H9 (cell line): ENCODE data around the gene COMTD1. TPM values are rescaled to one million over a fixed set of nuclear protein-coding genes. Genes with fewer than 3 reads are reported as not detected.

Experiments used
- DNase-seq: peaks from one replicate; pipeline ENCODE4 v3.0.0-alpha.2; 2017
- H2AFZ ChIP-seq: one replicate; pipeline ENCODE4 v1.6.1; 2013; ENCODE audit warnings: mild to moderate bottlenecking, low read length, control low read depth, moderate library complexity
- H2AK5ac ChIP-seq: 2 replicates; pipeline ENCODE4 v1.6.1; 2013; ENCODE audit warnings: low read length, control low read depth, mixed read lengths; ENCODE audit not compliant: insufficient read length
- H2BK120ac ChIP-seq: one replicate; pipeline ENCODE4 v1.6.1; 2013; ENCODE audit warnings: low read depth, mild to moderate bottlenecking, low read length, control low read depth, inconsistent platforms; ENCODE audit not compliant: poor library complexity, severe bottlenecking
- H2BK12ac ChIP-seq: 2 replicates; pipeline ENCODE4 v1.6.1; 2013; ENCODE audit warnings: low read length, control low read depth, mixed read lengths, low read depth; ENCODE audit not compliant: insufficient read length
- H2BK15ac ChIP-seq: 2 replicates; pipeline ENCODE4 v1.6.1; 2013; ENCODE audit warnings: low read depth, low read length, control low read depth
- H2BK20ac ChIP-seq: one replicate; pipeline ENCODE4 v1.6.1; 2013; ENCODE audit warnings: low read depth, mild to moderate bottlenecking, low read length, control low read depth, inconsistent platforms; ENCODE audit not compliant: poor library complexity, severe bottlenecking
- H2BK5ac ChIP-seq: 2 replicates; pipeline ENCODE4 v1.6.1; 2013; ENCODE audit warnings: low read length, control low read depth, mixed read lengths; ENCODE audit not compliant: insufficient read length
- H3K14ac ChIP-seq: 2 replicates; pipeline ENCODE4 v1.6.1; 2013; ENCODE audit warnings: low read length, control low read depth; ENCODE audit not compliant: insufficient read depth
- H3K18ac ChIP-seq: 2 replicates; pipeline ENCODE4 v1.6.1; 2013; ENCODE audit warnings: low read depth, mild to moderate bottlenecking, mixed read lengths, low read length, control low read depth; ENCODE audit not compliant: insufficient read length
- H3K23ac ChIP-seq: 2 replicates; pipeline ENCODE4 v1.6.1; 2013; ENCODE audit warnings: low read length, control low read depth, mixed read lengths, low read depth; ENCODE audit not compliant: insufficient read length
- H3K23me2 ChIP-seq: 2 replicates; pipeline ENCODE4 v1.6.1; 2013; ENCODE audit warnings: low read depth, mild to moderate bottlenecking, mixed read lengths, low read length, control low read depth; ENCODE audit not compliant: insufficient read length, poor library complexity, severe bottlenecking
- H3K27ac ChIP-seq: 2 replicates; pipeline ENCODE4 v1.5.1; 2013; ENCODE audit warnings: low read length, control low read depth, mixed read lengths, low read depth; ENCODE audit not compliant: insufficient read length
- H3K27me3 ChIP-seq: 2 replicates; pipeline ENCODE4 v1.6.1; 2013; ENCODE audit warnings: low read length, control low read depth, inconsistent platforms; ENCODE audit not compliant: insufficient read depth
- H3K4ac ChIP-seq: 2 replicates; pipeline ENCODE4 v1.6.1; 2013; ENCODE audit warnings: low read depth, mild to moderate bottlenecking, control low read depth, inconsistent platforms, low read length, moderate library complexity
- H3K4me1 ChIP-seq: 2 replicates; pipeline ENCODE4 v1.6.1; 2013; ENCODE audit warnings: low read length, control low read depth, inconsistent platforms; ENCODE audit not compliant: insufficient read depth
- H3K4me2 ChIP-seq: 2 replicates; pipeline ENCODE4 v1.6.1; 2013; ENCODE audit warnings: low read length, control low read depth, mixed read lengths; ENCODE audit not compliant: insufficient read length, insufficient read depth
- H3K56ac ChIP-seq: 2 replicates; pipeline ENCODE4 v1.6.1; 2013; ENCODE audit warnings: low read depth, mild to moderate bottlenecking, mixed read lengths, low read length, control low read depth; ENCODE audit not compliant: insufficient read length
- H3K79me1 ChIP-seq: 2 replicates; pipeline ENCODE4 v1.6.1; 2013; ENCODE audit warnings: low read depth, mild to moderate bottlenecking, moderate library complexity, low read length, control low read depth, inconsistent platforms; ENCODE audit not compliant: insufficient read depth, poor library complexity, severe bottlenecking
- H3K79me2 ChIP-seq: 2 replicates; pipeline ENCODE4 v1.6.1; 2013; ENCODE audit warnings: low read length, control low read depth, inconsistent platforms; ENCODE audit not compliant: insufficient read depth
- H3K9ac ChIP-seq: 2 replicates; pipeline ENCODE4 v1.6.1; 2013; ENCODE audit warnings: low read length, control low read depth, mixed read lengths; ENCODE audit not compliant: insufficient read length; ENCODE audit errors: extremely low read depth
- H3K9me3 ChIP-seq: one replicate; pipeline ENCODE4 v1.6.1; 2013; ENCODE audit warnings: low read depth, low read length, inconsistent platforms; ENCODE audit not compliant: control insufficient read depth
- H3T11ph ChIP-seq: one replicate; pipeline ENCODE4 v1.6.1; 2013; ENCODE audit warnings: mild to moderate bottlenecking, low read length, control low read depth, inconsistent platforms
- H4K20me1 ChIP-seq: one replicate; pipeline ENCODE4 v1.6.1; 2013; ENCODE audit not compliant: control insufficient read depth, insufficient read length, insufficient read depth
- H4K5ac ChIP-seq: 2 replicates; pipeline ENCODE4 v1.6.1; 2013; ENCODE audit warnings: low read depth, mild to moderate bottlenecking, mixed read lengths, low read length, control low read depth; ENCODE audit not compliant: insufficient read length
- H4K8ac ChIP-seq: replicated peaks from 2 replicates; pipeline ENCODE4 v1.6.1; 2013; ENCODE audit warnings: low read length, control low read depth, mixed read lengths, low read depth; ENCODE audit not compliant: insufficient read length
- H4K91ac ChIP-seq: 2 replicates; pipeline ENCODE4 v1.6.1; 2013; ENCODE audit warnings: low read depth, mild to moderate bottlenecking, moderate library complexity, mixed read lengths, low read length, control low read depth; ENCODE audit not compliant: insufficient read length
- H3K27ac Mint-ChIP-seq, 3 experiments: 2 replicates in 2 of 3; 3 replicates in 1 of 3; pipeline ENCODE4 v1.8.0; 2020 to 2021; ENCODE audit warnings: mixed read lengths in 3 of 3, mild to moderate bottlenecking in 1 of 3, moderate library complexity in 1 of 3
- H3K27me3 Mint-ChIP-seq: 2 replicates; pipeline ENCODE4 v1.8.0; 2021; ENCODE audit warnings: low read depth, mild to moderate bottlenecking, moderate library complexity, mixed read lengths
- H3K36me3 Mint-ChIP-seq, 3 experiments: 2 replicates in 2 of 3; 3 replicates in 1 of 3; pipeline ENCODE4 v1.8.0; 2020 to 2021; ENCODE audit warnings: low read depth in 3 of 3, mixed read lengths in 3 of 3; ENCODE audit not compliant: insufficient read depth in 1 of 3
- H3K4me1 Mint-ChIP-seq, 2 experiments: 2 replicates each; pipeline ENCODE4 v1.8.0; 2020; ENCODE audit warnings: mixed read lengths in 2 of 2
- H3K4me3 Mint-ChIP-seq, 2 experiments: 2 replicates in 1 of 2; 3 replicates in 1 of 2; pipeline ENCODE4 v1.8.0; 2020 to 2021; ENCODE audit warnings: mild to moderate bottlenecking in 2 of 2, mixed read lengths in 2 of 2, moderate library complexity in 1 of 2
- H3K9me3 Mint-ChIP-seq, 2 experiments: 2 replicates in 1 of 2; 3 replicates in 1 of 2; pipeline ENCODE4 v1.8.0; 2020; ENCODE audit warnings: mild to moderate bottlenecking in 2 of 2, mixed read lengths in 2 of 2, moderate library complexity in 1 of 2
- CTCF ChIP-seq: fragments of 200-600 bp; sonication (generic); conservative IDR thresholded peaks from 3 replicates; pipeline ENCODE4 v1.8.0; 2021; ENCODE audit warnings: antibody characterized with exemption, mild to moderate bottlenecking
- WGBS: extraction: QIAGEN DNeasy Blood & Tissue Kit; methylation state at CpG from one replicate; pipeline ENCODE4 v1.1.7; 2013; ENCODE audit warnings: missing lambda C conversion rate, low lambda C conversion rate, mixed read lengths; ENCODE audit not compliant: insufficient read length; ENCODE audit errors: extremely low coverage; 5-methylcytosine and 5-hydroxymethylcytosine counted together
- total RNA-seq: library from RNA; stranded (reverse); gene quantifications from 2 replicates; pipeline ENCODE4 v1.2.1, GENCODE V29; 2021

Gene COMTD1
- total RNA-seq, 1 experiment from 2014 or later, result 28.3 TPM

- TF ChIP-seq CTCF, result no peak
- Histone ChIP-seq H3K27ac (peak overlapping the region; percentile 6), H3K79me2 (peaks cover 10% of the 10 kb centered on the region; the same call in 1 of the 2 replicates), H2BK20ac (no peak overlapping the region), H3K56ac (no peak overlapping the region), H3T11ph (no peak overlapping the region), H2BK120ac (no peak overlapping the region), H3K23ac (no peak overlapping the region), H2AFZ (no peak overlapping the region), H3K27me3 (no peaks in the 10 kb centered on the region), H2BK15ac (no peak overlapping the region), H3K9ac (no peak overlapping the region), H3K9me3 (no peaks in the 10 kb centered on the region), H3K18ac (peak overlapping the region; percentile 44), H3K4ac (no peak overlapping the region), H3K23me2 (no peaks in the 10 kb centered on the region), H2BK12ac (no peak overlapping the region), H2BK5ac (no peak overlapping the region), H4K5ac (no peak overlapping the region), H3K79me1 (no peaks in the 10 kb centered on the region), H4K91ac (no peak overlapping the region), H4K8ac (no peak overlapping the region), H4K20me1 (no peaks in the 10 kb centered on the region), H3K14ac (no peak overlapping the region), H3K4me1 (peaks cover 10% of the 10 kb centered on the region; the same call in 1 of the 2 replicates), H2AK5ac (no peak overlapping the region), H3K4me2 (no peak overlapping the region)
- Mint-ChIP-seq H3K36me3 (peaks cover 49 to 88% (median 81%) of the 10 kb centered on the region in 3 experiments), H3K9me3 (no peaks in the 10 kb centered on the region), H3K27me3 (no peaks in the 10 kb centered on the region), H3K27ac (peak overlapping the region; percentile 44 to 98 (median 78); a peak in 3 of 7 replicates), H3K4me1 (peaks cover 54 to 59% of the 10 kb centered on the region in 2 experiments), H3K4me3 (no peak overlapping the region)
- DNase-seq, result no peak
- no CpG with 5 or more reads among the region's 3 CpGs for WGBS
These were observed 7.5 kb downstream of the COMTD1 start for GRCh38 chr10:75228278-75228677.
